Measurements from ENCODE around the gene MPPE1. TPM values are rescaled to one million over a fixed set of nuclear protein-coding genes. Genes with fewer than 3 reads are reported as not detected.

Gene MPPE1
- total and polyA plus RNA-seq, 2 donors = 30.8 to 66.4 TPM

DNA sequence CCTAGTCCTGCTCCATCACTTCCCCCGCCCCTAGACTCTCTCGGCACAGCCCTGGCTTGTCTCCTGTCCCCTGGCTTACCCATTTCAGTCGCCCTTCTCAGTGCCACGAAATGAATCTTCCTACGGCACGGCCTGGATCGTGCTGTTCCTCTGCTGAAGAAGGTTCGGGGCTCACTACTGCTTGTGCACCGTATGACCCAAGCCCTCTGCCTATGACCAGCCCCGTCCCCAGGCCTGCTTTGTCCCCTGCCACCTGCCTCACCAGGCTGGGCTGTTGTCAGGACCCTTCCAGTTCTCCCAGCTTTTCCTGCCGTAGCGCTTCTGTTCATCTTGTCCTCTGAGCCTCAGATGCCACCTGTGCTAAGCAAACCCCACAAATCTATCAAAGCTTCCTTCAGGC is 43.0 kb downstream of the MPPE1 start:
- no peak overlapping the region for H3K4me3 ChIP-seq (ENCODE audit: low read length in 2 of 2)
- H3K9me3 ChIP-seq (ENCODE audit: control insufficient read depth in 2 of 2, insufficient read depth in 1 of 2, low read length in 1 of 2) = no peaks in the 10 kb centered on the region
- H3K36me3 ChIP-seq (ENCODE audit: control insufficient read depth in 2 of 2, insufficient read depth in 2 of 2, low read length in 1 of 2) = no peaks in the 10 kb centered on the region
- no peak overlapping the region for H3K27ac ChIP-seq (ENCODE audit: low read depth in 1 of 2, low read length in 1 of 2)
- no peaks in the 10 kb centered on the region for H3K4me1 ChIP-seq (ENCODE audit: control insufficient read depth in 2 of 2, insufficient read depth in 2 of 2, low read length in 2 of 2)
- no peaks in the 10 kb centered on the region for H3K27me3 ChIP-seq (ENCODE audit: control insufficient read depth in 2 of 2, insufficient read depth in 1 of 2, low read length in 1 of 2)
- 97% methylated on average over 12 of the region's 12 CpGs for WGBS
- DNase-seq (ENCODE audit: low read depth in 6 of 9, low spot score in 9 of 9) = no peak

DNA sequence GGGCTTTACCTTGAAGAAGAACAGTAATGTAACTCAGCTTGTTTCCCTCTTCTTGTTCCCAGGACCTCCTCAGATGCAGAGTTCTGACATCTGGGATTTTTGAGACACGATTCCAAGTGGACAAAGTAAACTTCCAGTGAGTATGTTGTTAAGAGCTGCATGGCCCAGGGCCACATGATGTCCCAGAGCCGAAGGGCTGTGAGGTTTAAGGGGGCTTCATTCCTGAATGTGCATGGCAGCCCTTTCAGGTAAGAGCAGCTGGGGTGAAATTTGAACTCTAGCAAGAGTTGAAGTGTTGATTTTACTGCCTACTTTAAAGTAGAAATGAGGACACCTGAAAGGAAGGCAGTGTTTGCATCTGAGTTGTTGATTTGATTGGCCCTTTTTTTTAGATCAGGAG is 43.6 kb downstream of the MPPE1 start:
- no peak overlapping the region for H3K4me3 ChIP-seq (ENCODE audit: low read length in 2 of 2)
- DNase-seq (ENCODE audit: low read depth in 6 of 9, low spot score in 9 of 9) = no peak
- 89% methylated on average over 2 of the region's 2 CpGs for WGBS
- H3K27ac ChIP-seq (ENCODE audit: low read depth in 1 of 2, low read length in 1 of 2) = no peak overlapping the region
- H3K4me1 ChIP-seq (ENCODE audit: control insufficient read depth in 2 of 2, insufficient read depth in 2 of 2, low read length in 2 of 2) = no peaks in the 10 kb centered on the region
- no peaks in the 10 kb centered on the region for H3K9me3 ChIP-seq (ENCODE audit: control insufficient read depth in 2 of 2, insufficient read depth in 1 of 2, low read length in 1 of 2)
- no peaks in the 10 kb centered on the region for H3K27me3 ChIP-seq (ENCODE audit: control insufficient read depth in 2 of 2, insufficient read depth in 1 of 2, low read length in 1 of 2)
- H3K36me3 ChIP-seq (ENCODE audit: control insufficient read depth in 2 of 2, insufficient read depth in 2 of 2, low read length in 1 of 2) = no peaks in the 10 kb centered on the region

DNA sequence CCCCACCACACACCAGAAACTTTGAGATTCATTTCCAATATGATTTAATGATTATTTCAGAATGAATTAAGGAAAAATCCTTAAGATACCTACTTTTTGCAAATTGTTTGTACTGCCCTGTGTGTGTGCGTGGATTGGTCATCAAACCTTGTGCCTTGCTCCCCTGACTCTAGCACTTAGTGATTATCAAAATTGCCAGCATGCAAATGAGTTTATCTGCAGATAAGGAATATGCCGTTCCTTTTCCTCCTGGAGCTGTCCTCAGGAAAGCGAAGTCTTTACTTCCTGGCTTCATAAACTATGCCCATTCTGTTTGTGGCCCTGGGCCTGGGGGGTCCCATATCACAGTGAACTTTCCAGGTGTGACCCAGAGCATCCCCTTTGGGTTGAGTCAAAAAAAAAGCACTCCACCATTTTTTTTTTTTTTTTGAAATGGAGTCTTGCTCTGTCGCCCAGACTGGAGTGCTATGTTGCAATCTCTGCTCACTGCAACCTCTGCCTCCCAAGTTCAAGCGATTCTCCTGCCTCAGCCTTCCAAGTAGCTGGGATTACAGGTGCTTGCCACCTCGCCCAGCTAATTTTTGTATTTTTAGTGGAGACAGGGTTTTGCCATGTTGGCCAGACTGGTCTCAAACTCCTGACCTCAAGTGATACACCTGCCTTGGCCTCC is 45.5 kb downstream of the MPPE1 start:
- Histone ChIP-seq H3K36me3 (ENCODE audit: control insufficient read depth in 2 of 2, insufficient read depth in 2 of 2, low read length in 1 of 2) (no peaks in the 10 kb centered on the region), H3K9me3 (ENCODE audit: control insufficient read depth in 2 of 2, insufficient read depth in 1 of 2, low read length in 1 of 2) (no peaks in the 10 kb centered on the region), H3K27me3 (ENCODE audit: control insufficient read depth in 2 of 2, insufficient read depth in 1 of 2, low read length in 1 of 2) (no peaks in the 10 kb centered on the region), H3K27ac (ENCODE audit: low read depth in 1 of 2, low read length in 1 of 2) (no peak overlapping the region), H3K4me3 (ENCODE audit: low read length in 2 of 2) (no peak overlapping the region), H3K4me1 (ENCODE audit: control insufficient read depth in 2 of 2, insufficient read depth in 2 of 2, low read length in 2 of 2) (no peaks in the 10 kb centered on the region)
- WGBS = 97% methylated on average over 6 of the region's 6 CpGs
- DNase-seq (ENCODE audit: low read depth in 6 of 9, low spot score in 9 of 9) = no peak

DNA sequence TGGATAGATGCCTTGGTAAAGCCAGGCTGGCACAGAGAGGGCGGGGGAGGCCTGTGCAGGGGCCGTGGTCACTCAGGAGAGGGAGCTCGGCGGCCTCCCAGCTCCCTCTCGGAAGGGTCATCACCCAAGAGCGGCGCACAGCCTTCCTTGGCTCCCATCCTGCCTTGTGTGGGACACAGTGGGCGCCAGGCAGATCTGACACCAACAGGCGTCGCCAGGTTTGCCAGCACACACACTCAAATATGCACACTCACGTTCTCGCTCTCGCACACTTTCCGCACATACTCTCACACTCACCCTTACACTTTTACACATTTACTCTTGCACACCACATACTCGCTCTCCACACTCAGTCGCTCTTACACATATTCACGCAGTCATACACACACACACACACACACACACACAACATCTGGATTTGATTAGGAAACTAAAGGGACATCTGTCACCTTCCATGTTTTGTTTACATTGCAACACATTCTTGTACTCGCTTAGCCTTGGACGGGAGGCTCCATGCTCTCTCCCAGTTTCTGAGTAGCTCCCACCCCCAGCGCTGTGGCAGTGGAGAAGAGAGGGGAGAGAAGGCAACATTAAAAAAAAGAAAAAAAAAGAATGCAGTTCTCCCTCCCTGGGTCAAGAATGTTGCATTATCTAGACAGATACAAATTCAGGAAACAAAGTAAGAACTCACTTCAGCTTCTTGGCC is 46.4 kb downstream of the MPPE1 start:
- Histone ChIP-seq H3K4me1 (ENCODE audit: control insufficient read depth in 2 of 2, insufficient read depth in 2 of 2, low read length in 2 of 2) (no peaks in the 10 kb centered on the region), H3K27me3 (ENCODE audit: control insufficient read depth in 2 of 2, insufficient read depth in 1 of 2, low read length in 1 of 2) (no peaks in the 10 kb centered on the region), H3K27ac (ENCODE audit: low read depth in 1 of 2, low read length in 1 of 2) (no peak overlapping the region), H3K9me3 (ENCODE audit: control insufficient read depth in 2 of 2, insufficient read depth in 1 of 2, low read length in 1 of 2) (no peaks in the 10 kb centered on the region), H3K4me3 (ENCODE audit: low read length in 2 of 2) (no peak overlapping the region), H3K36me3 (ENCODE audit: control insufficient read depth in 2 of 2, insufficient read depth in 2 of 2, low read length in 1 of 2) (no peaks in the 10 kb centered on the region)
- 97% methylated on average over 20 of the region's 20 CpGs for WGBS
- DNase-seq (ENCODE audit: low read depth in 6 of 9, low spot score in 9 of 9) = no peak

DNA sequence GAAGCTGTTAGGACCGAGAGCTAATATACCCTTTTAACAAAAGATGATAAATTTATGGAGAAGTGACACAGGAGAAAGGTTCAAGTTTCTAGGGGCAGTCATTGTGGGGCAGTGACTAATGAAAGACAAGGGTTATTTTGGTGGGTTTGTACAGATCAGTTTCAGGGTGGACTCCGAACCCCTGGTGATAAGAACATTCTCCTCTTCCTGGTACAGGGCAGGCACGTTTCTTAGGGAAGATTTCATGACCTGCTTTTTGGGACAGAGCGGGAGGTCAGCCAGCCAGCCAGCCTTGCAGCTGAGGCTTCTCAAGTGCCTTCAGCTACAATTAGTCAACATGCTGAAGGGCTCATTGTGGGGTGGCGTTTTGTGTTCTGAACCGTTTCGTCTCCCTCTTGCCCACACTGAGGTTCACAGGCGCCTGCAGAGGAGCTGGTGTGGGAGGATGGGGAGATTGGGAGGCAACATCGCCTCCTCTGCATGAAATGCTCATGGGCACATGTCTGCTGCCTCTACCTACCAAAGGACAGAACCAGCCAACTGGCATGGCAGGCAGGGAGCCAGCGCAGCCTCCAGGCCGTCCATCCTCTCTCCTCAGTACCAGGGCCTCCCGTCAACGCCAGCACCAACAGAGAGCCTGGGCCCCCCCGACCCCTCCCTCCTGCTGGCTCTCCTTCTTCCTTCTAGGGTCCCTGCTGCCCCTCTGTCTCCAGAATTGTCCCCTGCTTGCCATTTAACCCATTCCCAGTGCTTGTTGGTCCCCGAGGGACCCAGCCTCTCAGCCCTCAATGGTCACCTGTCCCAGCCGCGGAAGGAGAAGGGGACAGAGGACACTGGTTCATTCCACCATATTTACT is 47.3 kb downstream of the MPPE1 start:
- 93% methylated on average over 17 of the region's 17 CpGs for WGBS
- H3K4me3 ChIP-seq (ENCODE audit: low read length in 2 of 2) = no peak overlapping the region

DNA sequence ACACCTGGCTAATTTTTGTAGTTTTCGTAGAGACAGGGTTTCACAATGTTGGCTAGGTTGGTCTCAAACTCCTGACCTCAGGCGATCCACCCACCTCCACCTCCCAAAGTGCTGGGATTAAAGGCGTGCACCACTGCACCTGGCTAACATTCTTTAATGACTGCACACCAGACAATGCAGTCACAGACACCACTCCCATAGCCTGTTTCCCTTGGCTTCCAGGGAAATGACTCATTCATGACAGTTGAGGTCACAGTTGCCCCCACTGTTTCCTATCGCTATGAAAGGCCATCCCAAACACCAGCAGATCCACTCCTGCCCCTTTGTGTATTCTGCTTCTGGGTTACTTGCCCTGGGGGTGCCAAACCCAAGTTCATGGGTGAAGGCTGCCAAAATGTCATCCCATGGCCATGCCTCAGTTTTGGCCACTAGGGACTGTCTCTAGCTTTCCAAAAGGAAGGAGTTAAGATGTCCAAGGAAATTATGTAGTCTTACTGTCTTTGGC is 48.2 kb downstream of the MPPE1 start:
- 92% methylated on average over 4 of the region's 4 CpGs for WGBS
- no peak overlapping the region for H3K27ac ChIP-seq (ENCODE audit: low read depth in 1 of 2, low read length in 1 of 2)
- H3K4me3 ChIP-seq (ENCODE audit: low read length in 2 of 2) = no peak overlapping the region
- no peaks in the 10 kb centered on the region for H3K9me3 ChIP-seq (ENCODE audit: control insufficient read depth in 2 of 2, insufficient read depth in 1 of 2, low read length in 1 of 2)
- H3K36me3 ChIP-seq (ENCODE audit: control insufficient read depth in 2 of 2, insufficient read depth in 2 of 2, low read length in 1 of 2) = peaks cover under 1 to 1% of the 10 kb centered on the region in 2 donors
- no peaks in the 10 kb centered on the region for H3K4me1 ChIP-seq (ENCODE audit: control insufficient read depth in 2 of 2, insufficient read depth in 2 of 2, low read length in 2 of 2)
- no peak for DNase-seq (ENCODE audit: low read depth in 6 of 9, low spot score in 9 of 9)
- H3K27me3 ChIP-seq (ENCODE audit: control insufficient read depth in 2 of 2, insufficient read depth in 1 of 2, low read length in 1 of 2) = no peaks in the 10 kb centered on the region

More for the DNA sequence above, 47.3 kb downstream of the MPPE1 start:
- H3K27me3 ChIP-seq (ENCODE audit: control insufficient read depth in 2 of 2, insufficient read depth in 1 of 2, low read length in 1 of 2) = no peaks in the 10 kb centered on the region
- H3K4me1 ChIP-seq (ENCODE audit: control insufficient read depth in 2 of 2, insufficient read depth in 2 of 2, low read length in 2 of 2) = no peaks in the 10 kb centered on the region
- H3K9me3 ChIP-seq (ENCODE audit: control insufficient read depth in 2 of 2, insufficient read depth in 1 of 2, low read length in 1 of 2) = no peaks in the 10 kb centered on the region
- DNase-seq (ENCODE audit: low read depth in 6 of 9, low spot score in 9 of 9) = no peak
- no peak overlapping the region for H3K27ac ChIP-seq (ENCODE audit: low read depth in 1 of 2, low read length in 1 of 2)
- H3K36me3 ChIP-seq (ENCODE audit: control insufficient read depth in 2 of 2, insufficient read depth in 2 of 2, low read length in 1 of 2) = no peaks in the 10 kb centered on the region

DNA sequence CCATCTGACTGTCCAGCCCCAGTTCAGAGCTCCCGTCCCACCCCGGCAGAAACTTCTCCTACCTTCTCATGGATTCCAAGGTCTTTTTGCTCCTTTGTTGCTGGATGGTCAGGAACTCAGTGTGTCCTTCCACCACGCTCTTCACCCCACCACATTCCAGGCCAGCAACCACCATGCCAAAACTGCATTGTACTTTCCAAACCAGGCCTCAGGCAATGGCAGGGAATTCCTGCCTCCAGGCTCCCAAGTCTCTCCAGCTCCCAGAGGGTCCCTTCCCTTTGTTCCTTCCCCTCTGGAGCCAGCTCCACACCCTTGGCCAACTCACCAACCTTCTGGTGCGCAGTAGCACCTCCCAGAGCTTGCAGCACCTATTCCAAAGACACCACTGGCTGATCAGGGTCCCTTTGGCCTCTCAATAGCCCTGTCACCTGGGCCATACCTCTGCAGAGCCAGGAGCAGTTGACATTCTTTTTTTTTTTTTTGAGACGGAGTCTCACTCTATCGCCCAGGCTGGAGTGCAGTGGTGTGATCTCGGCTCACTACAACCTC is 48.8 kb downstream of the MPPE1 start:
- Histone ChIP-seq H3K4me3 (ENCODE audit: low read length in 2 of 2) (no peak overlapping the region), H3K9me3 (ENCODE audit: control insufficient read depth in 2 of 2, insufficient read depth in 1 of 2, low read length in 1 of 2) (no peaks in the 10 kb centered on the region), H3K27me3 (ENCODE audit: control insufficient read depth in 2 of 2, insufficient read depth in 1 of 2, low read length in 1 of 2) (no peaks in the 10 kb centered on the region), H3K36me3 (ENCODE audit: control insufficient read depth in 2 of 2, insufficient read depth in 2 of 2, low read length in 1 of 2) (peaks cover 4 to 5% of the 10 kb centered on the region in 2 donors), H3K27ac (ENCODE audit: low read depth in 1 of 2, low read length in 1 of 2) (no peak overlapping the region), H3K4me1 (ENCODE audit: control insufficient read depth in 2 of 2, insufficient read depth in 2 of 2, low read length in 2 of 2) (no peaks in the 10 kb centered on the region)
- no peak for DNase-seq (ENCODE audit: low read depth in 6 of 9, low spot score in 9 of 9)
- WGBS = 98% methylated on average over 7 of the region's 7 CpGs

DNA sequence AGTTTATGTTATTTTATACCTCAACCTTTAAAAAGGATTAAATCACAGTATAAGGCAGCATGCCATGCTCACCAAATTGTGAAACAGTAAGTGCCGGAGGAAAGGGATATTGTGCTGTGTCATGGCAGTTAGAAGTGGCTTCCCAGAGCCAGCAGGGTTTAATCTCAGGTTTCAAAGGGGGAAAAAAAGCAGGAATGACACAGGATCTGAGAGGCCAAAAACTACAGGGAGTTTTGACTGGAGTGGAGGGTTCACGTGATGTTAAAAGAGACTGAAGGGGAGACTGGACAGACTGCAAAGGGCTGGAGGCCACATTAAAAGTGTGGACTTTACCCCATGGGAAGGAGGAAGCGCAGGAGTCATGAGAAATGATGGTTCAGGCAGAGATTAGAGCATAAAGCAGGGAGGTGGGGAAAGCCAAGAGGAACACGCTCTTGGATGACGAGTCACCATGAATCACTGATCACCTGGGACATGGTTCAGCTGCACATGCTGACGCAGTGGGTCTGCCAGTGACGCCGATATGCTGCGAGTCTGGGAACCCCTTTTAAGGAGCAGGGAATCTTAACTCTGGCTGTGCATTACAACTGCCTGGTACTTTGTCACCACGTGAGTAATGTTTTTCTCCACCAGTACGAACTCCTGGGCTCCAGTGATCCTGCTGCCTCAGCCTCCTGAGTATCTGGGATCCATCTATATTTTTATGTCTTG is 50.8 kb downstream of the MPPE1 start:
- peak in 1 of 9 donors; percentile 21 for DNase-seq (ENCODE audit: low read depth in 6 of 9, low spot score in 9 of 9)
- Histone ChIP-seq H3K36me3 (ENCODE audit: control insufficient read depth in 2 of 2, insufficient read depth in 2 of 2, low read length in 1 of 2) (peaks cover 4 to 5% of the 10 kb centered on the region in 2 donors), H3K4me1 (ENCODE audit: control insufficient read depth in 2 of 2, insufficient read depth in 2 of 2, low read length in 2 of 2) (peaks cover 3 to 9% of the 10 kb centered on the region in 2 donors), H3K9me3 (ENCODE audit: control insufficient read depth in 2 of 2, insufficient read depth in 1 of 2, low read length in 1 of 2) (no peaks in the 10 kb centered on the region), H3K27ac (ENCODE audit: low read depth in 1 of 2, low read length in 1 of 2) (peak overlapping the region in 1 of 2 donors; percentile 25), H3K27me3 (ENCODE audit: control insufficient read depth in 2 of 2, insufficient read depth in 1 of 2, low read length in 1 of 2) (no peaks in the 10 kb centered on the region), H3K4me3 (ENCODE audit: low read length in 2 of 2) (no peak overlapping the region)
- 88% methylated on average over 11 of the region's 11 CpGs for whole genome bisulfite sequencing
